ENCODE measurements around the gene PKMYT1. TPM values are rescaled to one million over a fixed set of nuclear protein-coding genes. Genes with fewer than 3 reads are reported as not detected.

PKMYT1 gene
- total and polyA plus RNA-seq, 2 experiments from 2014 or later, result 15.6 to 21.1 TPM

DNA sequence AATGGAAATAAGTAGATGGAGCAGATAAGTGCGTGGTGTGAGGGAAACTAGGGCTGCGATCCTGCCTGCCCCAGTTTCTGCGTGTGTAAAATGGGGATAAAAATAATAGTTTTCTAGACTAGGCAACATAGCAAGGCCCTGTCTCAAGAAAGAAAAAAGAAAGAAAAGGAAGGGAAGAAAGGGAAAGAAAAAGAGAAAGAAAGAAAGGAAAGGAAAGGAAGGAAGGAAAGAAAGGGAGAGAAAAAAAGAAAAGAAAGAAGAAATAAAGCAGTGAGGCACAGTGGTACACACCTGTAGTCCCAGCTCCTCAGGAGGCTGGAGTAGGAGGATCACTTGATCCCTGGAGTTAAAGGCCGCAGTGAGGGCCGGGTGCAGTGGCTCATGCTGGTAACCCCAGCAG is 2.2 kb upstream of the PKMYT1 start:
- H3F3A ChIP-seq (ENCODE audit: insufficient read depth), result no peaks in the 10 kb centered on the region
- no peak overlapping the region for H3K9ac ChIP-seq
- no peak for DNase-seq
- no peaks in the 10 kb centered on the region for H3K4me1 ChIP-seq (ENCODE audit: insufficient read depth)
- H3K27me3 ChIP-seq (replicated peaks; ENCODE audit: insufficient read depth), result no peaks in the 10 kb centered on the region
- WGBS, 2 experiments (ENCODE audit: low coverage in 1 of 2, low lambda C conversion rate in 2 of 2, missing lambda C conversion rate in 2 of 2), result 99% methylated on average over 5 of the region's 5 CpGs
- H3K79me2 ChIP-seq (ENCODE audit: insufficient read depth), result no peaks in the 10 kb centered on the region
- H3K36me3 ChIP-seq (ENCODE audit: low read depth), result no peaks in the 10 kb centered on the region
- no peak overlapping the region for H3K4me2 ChIP-seq (ENCODE audit: unreplicated experiment)
- no peak overlapping the region for H3K4me3 ChIP-seq
- H3K9me3 ChIP-seq (ENCODE audit: low read depth), result no peaks in the 10 kb centered on the region
- TF ChIP-seq EZH2 (IDR thresholded peaks at IDR 0.05; ENCODE audit: insufficient read depth, poor library complexity, severe bottlenecking) (no peak), EZH2phosphoT487 (IDR thresholded peaks at IDR 0.05; ENCODE audit: insufficient read depth, low read depth) (no peak)
- no peaks in the 10 kb centered on the region for H3K9me2 ChIP-seq (ENCODE audit: insufficient read depth)
- H2AFZ ChIP-seq, result no peak overlapping the region
- no peak overlapping the region for H3K27ac ChIP-seq
- H4K20me1 ChIP-seq (ENCODE audit: insufficient read depth), result no peaks in the 10 kb centered on the region
- in situ Hi-C loops (cut with MboI), result no loop called here

DNA sequence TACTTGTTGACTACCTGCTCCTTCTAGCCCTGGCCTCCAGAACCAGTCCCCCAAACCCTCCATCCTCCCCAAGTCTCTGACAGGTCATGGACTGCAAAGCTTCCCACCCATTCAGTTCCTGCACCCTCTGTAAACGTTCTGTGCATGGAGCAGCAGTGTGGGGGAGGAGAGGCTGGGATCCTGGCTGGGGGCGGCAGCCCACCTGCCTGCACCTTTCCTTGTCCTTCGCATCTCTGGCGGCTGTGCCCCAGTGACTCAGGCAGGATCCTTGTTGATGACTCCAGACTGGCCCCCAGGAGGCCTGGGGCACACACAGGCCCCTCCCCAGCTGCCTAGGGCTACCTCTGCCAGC is 1.6 kb upstream of the PKMYT1 start:
- Histone ChIP-seq H3F3A (ENCODE audit: insufficient read depth) (no peaks in the 10 kb centered on the region), H3K79me2 (ENCODE audit: insufficient read depth) (no peaks in the 10 kb centered on the region), H3K4me2 (ENCODE audit: unreplicated experiment) (no peak overlapping the region), H3K27ac (no peak overlapping the region), H3K4me3 (no peak overlapping the region), H3K4me1 (ENCODE audit: insufficient read depth) (no peaks in the 10 kb centered on the region), H4K20me1 (ENCODE audit: insufficient read depth) (no peaks in the 10 kb centered on the region), H2AFZ (no peak overlapping the region), H3K27me3 (replicated peaks; ENCODE audit: insufficient read depth) (no peaks in the 10 kb centered on the region), H3K9me2 (ENCODE audit: insufficient read depth) (no peaks in the 10 kb centered on the region), H3K9ac (no peak overlapping the region), H3K36me3 (ENCODE audit: low read depth) (no peaks in the 10 kb centered on the region), H3K9me3 (ENCODE audit: low read depth) (no peaks in the 10 kb centered on the region)
- TF ChIP-seq EZH2 (IDR thresholded peaks at IDR 0.05; ENCODE audit: insufficient read depth, poor library complexity, severe bottlenecking) (no peak), EZH2phosphoT487 (IDR thresholded peaks at IDR 0.05; ENCODE audit: insufficient read depth, low read depth) (no peak)
- in situ Hi-C loops (cut with MboI), result no loop called here
- DNase-seq, result no peak
- WGBS, 2 experiments (ENCODE audit: low coverage in 1 of 2, low lambda C conversion rate in 2 of 2, missing lambda C conversion rate in 2 of 2), result 65 to 69% methylated on average over 4 of the region's 4 CpGs

- 62 to 65% methylated on average over 33 of the region's 33 CpGs for WGBS, 2 experiments (ENCODE audit: low coverage in 1 of 2, low lambda C conversion rate in 2 of 2, missing lambda C conversion rate in 2 of 2)
- peak overlapping the region; percentile 87 for H3K4me2 ChIP-seq (ENCODE audit: unreplicated experiment)
- in situ Hi-C loops (cut with MboI), result no loop called here
These were observed 1.1 kb upstream of the PKMYT1 start for GRCh38 chr16:2981177-2981898.

DNA sequence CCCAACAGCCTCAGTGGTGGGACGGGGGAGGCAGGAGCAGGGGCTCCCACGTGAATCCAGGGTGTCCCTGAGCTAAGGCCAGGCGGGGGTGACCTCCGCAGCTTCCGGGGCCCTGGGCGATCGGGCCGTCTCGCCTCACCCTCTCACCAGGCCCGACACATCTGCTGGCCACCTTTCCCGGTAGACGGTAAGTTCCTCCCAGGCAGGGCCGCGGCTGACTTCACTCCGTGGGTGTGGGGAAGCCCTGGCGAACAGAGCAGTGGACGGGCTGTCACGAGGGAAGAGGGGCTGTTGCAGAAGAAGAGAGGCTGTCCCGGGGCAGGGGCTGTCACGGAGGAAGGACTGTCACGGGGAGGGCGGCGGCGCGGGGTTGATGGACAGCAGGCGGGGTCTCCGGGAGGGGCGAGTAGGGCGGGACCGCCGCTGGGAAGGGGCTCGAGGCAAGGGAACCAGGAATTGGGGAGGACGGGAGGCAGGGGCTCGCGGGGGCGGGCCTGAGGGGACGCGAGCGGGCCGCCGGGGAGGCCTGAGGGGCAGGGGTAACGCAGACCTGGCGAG is 498 bp downstream of the PKMYT1 start:
- TF ChIP-seq EZH2 (IDR thresholded peaks at IDR 0.05; ENCODE audit: insufficient read depth, poor library complexity, severe bottlenecking) (no peak), EZH2phosphoT487 (IDR thresholded peaks at IDR 0.05; ENCODE audit: insufficient read depth, low read depth) (no peak)
- no peaks in the 10 kb centered on the region for H3K9me3 ChIP-seq (ENCODE audit: low read depth)
- peak overlapping the region; percentile 87 for H3K4me2 ChIP-seq (ENCODE audit: unreplicated experiment)
- H3K9me2 ChIP-seq (ENCODE audit: insufficient read depth), result no peaks in the 10 kb centered on the region
- in situ Hi-C loops (cut with MboI), result no loop called here
- H3K27me3 ChIP-seq (replicated peaks; ENCODE audit: insufficient read depth), result no peaks in the 10 kb centered on the region
- H3K9ac ChIP-seq, result peak overlapping the region; percentile 97
- H4K20me1 ChIP-seq (ENCODE audit: insufficient read depth), result no peaks in the 10 kb centered on the region
- H3K27ac ChIP-seq, result no peak overlapping the region
- peak overlapping the region; percentile 88 for H2AFZ ChIP-seq
- WGBS, 2 experiments (ENCODE audit: low coverage in 1 of 2, low lambda C conversion rate in 2 of 2, missing lambda C conversion rate in 2 of 2), result 2 to 3% methylated on average over 24 to 43 of the region's 43 CpGs
- H3K36me3 ChIP-seq (ENCODE audit: low read depth), result no peaks in the 10 kb centered on the region
- H3K79me2 ChIP-seq (ENCODE audit: insufficient read depth), result no peaks in the 10 kb centered on the region
- peak overlapping the region; percentile 82 for H3K4me3 ChIP-seq
- H3F3A ChIP-seq (ENCODE audit: insufficient read depth), result no peaks in the 10 kb centered on the region
- DNase-seq, result peak; percentile 50
- H3K4me1 ChIP-seq (ENCODE audit: insufficient read depth), result no peaks in the 10 kb centered on the region

More at GRCh38 chr16:2981177-2981898, 1.1 kb upstream of the PKMYT1 start:
- Histone ChIP-seq H3K9ac (peak overlapping the region; percentile 97), H2AFZ (peak overlapping the region; percentile 88; the same call in 1 of the 2 replicates), H3K4me3 (peak overlapping the region; percentile 82), H3K36me3 (ENCODE audit: low read depth) (no peaks in the 10 kb centered on the region), H3K4me1 (ENCODE audit: insufficient read depth) (no peaks in the 10 kb centered on the region), H3K9me3 (ENCODE audit: low read depth) (no peaks in the 10 kb centered on the region), H3K27me3 (replicated peaks; ENCODE audit: insufficient read depth) (no peaks in the 10 kb centered on the region), H4K20me1 (ENCODE audit: insufficient read depth) (no peaks in the 10 kb centered on the region), H3K79me2 (ENCODE audit: insufficient read depth) (no peaks in the 10 kb centered on the region), H3F3A (ENCODE audit: insufficient read depth) (no peaks in the 10 kb centered on the region), H3K9me2 (ENCODE audit: insufficient read depth) (no peaks in the 10 kb centered on the region), H3K27ac (no peak overlapping the region)
- TF ChIP-seq EZH2phosphoT487 (IDR thresholded peaks at IDR 0.05; ENCODE audit: insufficient read depth, low read depth) (no peak), EZH2 (IDR thresholded peaks at IDR 0.05; ENCODE audit: insufficient read depth, poor library complexity, severe bottlenecking) (no peak)
- DNase-seq, result no peak
